Cerebellar nuclear complex (tissue), 1 donor: ENCODE results near the gene BLOC1S1.

ENCODE experiments used
- DNase-seq, 2 experiments: peaks; one replicate each; lab custom pipeline; 2025; lab: John Stamatoyannopoulos, UW

Gene BLOC1S1

DNA sequence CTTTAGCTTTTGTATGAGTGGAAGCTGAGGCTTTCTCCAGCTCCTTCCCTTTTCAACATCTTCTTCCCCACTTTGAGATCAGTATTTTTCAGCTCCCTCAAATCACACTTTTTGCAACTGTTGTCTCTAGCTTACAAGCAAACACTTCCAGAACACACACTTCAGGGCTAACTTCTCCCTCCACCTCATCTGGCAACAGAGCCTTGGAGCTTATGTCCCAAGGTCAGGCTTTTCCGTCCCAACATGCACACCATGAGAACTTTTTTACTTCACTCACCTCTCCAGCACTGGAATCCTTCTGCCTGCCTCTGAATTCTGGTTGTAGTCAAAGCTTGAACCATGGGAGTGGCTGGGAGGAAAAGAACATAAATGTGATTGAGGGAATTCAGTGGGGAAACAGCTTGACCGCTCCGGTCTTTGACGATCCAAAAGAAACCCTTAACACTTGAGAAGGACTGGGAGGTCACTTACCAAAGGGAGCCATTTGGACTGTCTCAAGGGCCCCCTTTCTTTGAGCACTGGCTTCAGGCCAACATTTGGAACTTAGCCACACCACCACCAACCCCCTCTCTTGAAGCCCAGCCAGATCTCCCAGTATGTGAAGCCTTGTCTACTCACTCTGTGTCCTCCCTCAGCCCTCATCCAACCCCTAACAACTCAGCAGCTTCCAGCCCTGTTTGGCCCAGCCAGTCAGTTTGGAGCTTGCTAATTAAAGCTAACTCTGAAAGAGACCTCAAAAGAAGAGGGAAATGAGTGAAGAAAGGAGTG lies 3.9 kb upstream of the BLOC1S1 start:
- DNase-seq, result no peak

- no peak for DNase-seq
Measured at GRCh38 chr12:55712700-55713415, 3.0 kb upstream of the BLOC1S1 start.

- no peak for DNase-seq
Measured at GRCh38 chr12:55713721-55714120, 2.1 kb upstream of the BLOC1S1 start.

DNA sequence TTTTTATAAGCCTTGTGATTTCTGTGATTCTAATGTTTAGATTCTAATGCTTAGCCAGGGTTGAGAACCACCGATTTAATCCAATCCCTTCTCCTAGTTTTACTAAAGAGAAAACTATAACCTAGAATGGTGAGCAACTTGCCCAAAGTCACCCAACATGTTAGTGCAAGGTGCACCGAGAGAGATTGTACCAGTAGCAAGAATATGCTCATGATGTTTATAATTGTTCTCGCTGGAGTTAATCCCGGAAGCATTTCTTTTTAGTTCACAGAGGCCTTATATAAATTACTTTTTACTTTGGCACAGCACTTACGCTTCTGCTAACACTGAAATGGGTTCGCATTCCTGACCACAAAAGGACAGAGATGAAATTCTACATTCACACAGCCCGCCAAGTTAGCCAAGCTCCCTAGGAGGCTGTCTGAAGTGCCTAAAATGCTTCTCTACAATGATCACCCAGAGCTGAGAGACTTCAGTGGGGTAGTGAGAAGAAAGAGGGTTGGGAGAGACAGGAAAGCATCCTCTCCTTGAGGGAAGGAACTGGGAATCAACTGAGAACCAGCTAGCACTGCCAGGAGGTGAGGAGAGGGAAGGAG lies 579 bp upstream of the BLOC1S1 start:
- DNase-seq, result no peak

DNA sequence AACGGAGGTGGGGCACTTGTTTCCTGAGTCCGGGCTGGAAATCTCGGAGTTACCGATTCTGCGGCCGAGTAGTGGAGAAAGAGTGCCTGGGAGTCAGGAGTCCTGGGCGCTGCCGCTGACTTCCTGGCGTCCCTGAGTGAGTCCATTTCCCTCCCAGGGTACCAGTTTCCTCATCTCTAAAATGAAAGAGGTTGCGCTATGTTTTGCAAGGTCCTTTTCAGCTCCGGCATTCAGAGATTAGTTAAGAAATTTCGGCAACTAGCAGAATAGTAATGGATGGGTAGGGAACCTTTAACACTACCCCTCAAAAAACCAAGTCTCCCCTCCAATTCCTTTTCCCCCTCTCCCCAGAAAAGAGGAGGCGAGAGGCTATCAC lies 724 bp downstream of the BLOC1S1 start:
- no peak for DNase-seq

DNA sequence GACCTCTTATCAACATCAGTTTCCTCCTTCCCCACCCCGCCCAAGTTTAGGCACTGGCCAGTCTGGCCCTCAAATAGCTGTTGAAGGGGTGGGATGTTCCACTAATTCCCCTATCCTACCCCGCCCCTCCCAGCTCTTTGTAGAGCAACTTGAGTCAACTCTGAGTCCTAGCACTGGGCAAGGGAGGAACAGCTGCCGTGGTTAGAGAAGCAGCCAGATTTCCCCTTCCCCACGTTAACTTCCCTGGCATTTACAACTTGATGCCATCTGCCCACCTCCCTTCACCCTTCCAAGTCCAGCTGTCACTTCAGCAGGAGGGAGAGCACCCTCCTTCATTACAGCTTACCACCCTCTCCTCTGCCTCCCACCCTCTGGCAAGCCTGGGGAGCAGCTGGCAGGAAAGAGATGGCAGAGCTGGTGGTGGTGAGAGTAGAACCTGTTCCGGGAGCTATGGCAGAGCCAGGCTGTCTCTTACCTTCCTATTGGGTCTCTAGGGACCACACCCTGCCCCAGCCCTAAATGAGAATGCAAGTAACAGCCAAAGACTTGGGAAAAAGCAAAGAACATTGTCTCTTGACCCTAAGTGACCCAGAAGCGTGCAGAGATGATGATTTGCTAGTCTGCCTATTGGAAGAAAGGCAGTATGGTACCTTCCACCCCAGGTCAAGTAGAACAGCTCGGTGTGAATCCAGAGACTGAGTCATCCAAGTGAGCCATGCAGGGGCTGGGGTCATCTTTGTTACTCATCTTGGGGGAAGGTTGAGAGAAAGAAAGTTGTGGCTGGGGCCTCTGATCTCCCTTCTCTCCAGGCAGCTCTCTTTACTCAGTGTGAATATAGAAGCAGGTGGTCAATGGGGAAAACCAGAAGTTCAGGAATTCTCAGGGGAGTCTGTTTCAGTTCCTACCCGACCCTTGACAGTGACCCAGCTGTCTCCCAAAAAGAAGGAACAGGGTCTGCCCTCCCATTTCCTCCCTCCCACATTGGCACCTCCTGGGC lies 1.5 kb downstream of the BLOC1S1 start:
- DNase-seq, result no peak

GRCh38 chr12:55718015-55718414 lies 2.2 kb downstream of the BLOC1S1 start:
- DNase-seq, result no peak

DNA sequence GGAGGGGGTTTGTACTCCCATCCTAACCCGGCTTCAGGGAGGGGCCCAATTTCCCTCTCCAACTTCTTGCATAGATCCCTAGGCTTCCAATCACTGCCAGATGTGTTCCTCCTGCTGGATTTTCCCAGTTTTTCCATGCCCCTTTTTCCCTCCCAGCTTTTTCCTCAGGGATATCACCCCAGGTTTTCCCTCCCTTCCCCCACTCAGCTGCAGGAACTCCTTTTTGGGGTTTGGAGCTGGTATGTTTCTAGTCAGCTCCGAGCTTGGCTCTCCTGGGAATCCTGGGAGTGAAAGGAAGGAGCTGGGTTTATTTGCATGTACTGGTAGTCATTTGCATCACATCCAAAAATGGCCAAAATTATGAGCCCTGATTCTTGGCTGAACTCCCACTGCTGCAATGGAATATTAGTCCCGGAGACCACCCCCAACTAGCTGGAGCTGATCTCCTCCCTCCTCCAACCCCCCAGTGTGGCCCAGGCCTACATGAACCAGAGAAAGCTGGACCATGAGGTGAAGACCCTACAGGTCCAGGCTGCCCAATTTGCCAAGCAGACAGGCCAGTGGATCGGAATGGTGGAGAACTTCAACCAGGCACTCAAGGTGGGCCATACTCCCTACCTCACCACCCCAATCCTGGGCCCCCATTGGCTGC lies 2.9 kb downstream of the BLOC1S1 start:
- no peak for DNase-seq

GRCh38 chr12:55719371-55719770 lies 3.5 kb downstream of the BLOC1S1 start:
- no peak for DNase-seq

DNA sequence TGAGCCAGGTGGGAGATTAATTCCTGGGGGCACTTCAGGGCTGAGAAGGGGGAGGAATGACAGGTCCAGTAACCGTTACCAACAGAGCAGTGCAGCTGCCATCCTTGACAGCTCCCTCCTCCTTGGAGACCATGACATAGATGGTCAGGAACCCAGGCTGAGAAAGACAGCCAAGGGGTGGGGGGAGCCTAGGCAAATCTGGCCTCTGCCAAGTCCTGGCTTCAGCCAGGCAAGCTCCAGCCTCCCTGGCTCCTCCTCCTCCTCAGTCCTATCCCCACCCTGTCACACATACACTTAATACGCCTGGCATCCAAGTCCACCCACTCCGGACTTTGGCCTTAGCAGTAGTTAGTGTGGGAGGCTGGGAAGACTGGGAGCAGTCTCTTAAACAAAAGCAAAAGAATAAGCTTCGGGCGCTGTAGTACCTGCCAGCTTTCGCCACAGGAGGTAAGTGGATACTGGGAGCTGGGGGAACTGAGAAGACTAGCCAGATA lies 4.3 kb downstream of the BLOC1S1 start, which contains the start of gene RDH5:
RDH5 (plus strand) TSS at position 323 of the 494 bp plus-strand sequence. CDS start 792 bp downstream, outside the sequence.
- DNase-seq, result no peak

DNA sequence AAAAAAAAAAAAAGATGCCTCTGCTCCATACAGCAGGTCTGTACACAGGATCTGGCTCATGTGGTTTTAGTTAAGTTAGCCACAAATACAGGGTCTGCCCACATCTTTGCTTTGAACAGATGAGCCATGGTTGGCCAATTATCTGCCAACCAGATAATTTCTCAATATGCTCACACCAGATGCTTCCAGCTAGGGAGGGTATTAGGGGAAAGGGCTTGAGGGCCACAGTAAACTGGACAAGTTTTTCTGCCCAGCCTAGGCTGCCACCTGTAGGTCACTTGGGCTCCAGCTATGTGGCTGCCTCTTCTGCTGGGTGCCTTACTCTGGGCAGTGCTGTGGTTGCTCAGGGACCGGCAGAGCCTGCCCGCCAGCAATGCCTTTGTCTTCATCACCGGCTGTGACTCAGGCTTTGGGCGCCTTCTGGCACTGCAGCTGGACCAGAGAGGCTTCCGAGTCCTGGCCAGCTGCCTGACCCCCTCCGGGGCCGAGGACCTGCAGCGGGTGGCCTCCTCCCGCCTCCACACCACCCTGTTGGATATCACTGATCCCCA lies 5.1 kb downstream of the BLOC1S1 start:
- no peak for DNase-seq

- no peak for DNase-seq
Measured at GRCh38 chr12:55721601-55722213, 5.9 kb downstream of the BLOC1S1 start.

- no peak for DNase-seq
Measured at GRCh38 chr12:55722948-55723347, 7.1 kb downstream of the BLOC1S1 start.

GRCh38 chr12:55723516-55724225 lies 7.8 kb downstream of the BLOC1S1 start:
- DNase-seq, result no peak

GRCh38 chr12:55724226-55724939 lies 8.5 kb downstream of the BLOC1S1 start:
- no peak for DNase-seq

- DNase-seq, result no peak
Measured at GRCh38 chr12:55724940-55725309, 9.1 kb downstream of the BLOC1S1 start.

DNA sequence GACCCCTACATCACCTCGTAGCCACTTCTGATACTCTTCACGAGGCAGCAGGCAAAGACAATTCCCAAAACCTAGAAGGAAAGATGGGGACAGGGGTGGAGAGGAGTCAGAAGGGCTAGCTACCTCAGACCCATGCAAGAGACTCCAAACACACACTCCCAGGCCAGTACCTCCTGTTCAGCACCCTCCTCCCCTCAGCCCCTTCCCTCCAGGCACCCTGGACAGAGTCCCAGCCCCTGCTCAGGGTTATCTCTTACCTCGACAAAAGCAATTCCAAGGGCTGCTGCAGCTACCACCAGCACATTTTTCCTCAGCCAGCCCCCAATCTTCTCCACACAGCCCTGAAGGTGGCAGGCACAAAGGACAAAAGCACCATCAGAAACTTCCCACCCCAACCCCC lies 9.7 kb downstream of the BLOC1S1 start:
- DNase-seq, result no peak

- DNase-seq, result no peak
Measured at GRCh38 chr12:55726971-55727370, 11.1 kb downstream of the BLOC1S1 start.

GRCh38 chr12:55727643-55728185 lies 11.9 kb downstream of the BLOC1S1 start:
- no peak for DNase-seq
